NCI-H748 treated with DMSO at 0.1 percent for 48 hours (cell line): ENCODE measurements around the gene COX5B.
A peak's percentile ranks its signal among the peaks of the same experiment; 100 is the strongest.
"Not testable (repeated sequence)": the region's sequence is repeated elsewhere in the genome, so short reads cannot be mapped to it uniquely, and the experiment has no call there.

Experiments used
- DNase-seq: peaks from one replicate; lab custom pipeline; 2025; lab: John Stamatoyannopoulos, UW

Gene COX5B

GRCh38 chr2:97673182-97673914, 27.5 kb downstream of the COX5B start:
- DNase-seq: no peak

DNA sequence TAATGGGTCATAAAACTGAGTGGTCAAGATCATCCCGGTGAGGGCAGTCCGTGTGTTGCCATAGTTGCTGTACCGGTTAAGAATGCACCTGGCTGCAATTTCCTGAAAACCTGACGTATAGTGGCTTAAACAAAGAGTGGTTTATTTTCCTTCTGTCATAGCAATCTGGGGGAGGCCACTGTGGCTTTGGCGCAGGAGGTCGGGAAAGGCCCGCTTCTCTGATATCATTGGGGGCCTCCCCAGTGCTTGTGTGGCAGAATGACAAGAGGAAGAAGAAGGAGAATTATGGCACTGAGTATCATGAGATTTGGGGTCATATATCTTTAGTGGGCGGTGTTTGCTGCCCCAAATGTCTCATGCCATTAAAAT, 28.0 kb downstream of the COX5B start:
- peak; percentile 39 for DNase-seq

- DNase-seq: no peak
Observed at GRCh38 chr2:97675430-97676113, 29.7 kb downstream of the COX5B start.

DNA sequence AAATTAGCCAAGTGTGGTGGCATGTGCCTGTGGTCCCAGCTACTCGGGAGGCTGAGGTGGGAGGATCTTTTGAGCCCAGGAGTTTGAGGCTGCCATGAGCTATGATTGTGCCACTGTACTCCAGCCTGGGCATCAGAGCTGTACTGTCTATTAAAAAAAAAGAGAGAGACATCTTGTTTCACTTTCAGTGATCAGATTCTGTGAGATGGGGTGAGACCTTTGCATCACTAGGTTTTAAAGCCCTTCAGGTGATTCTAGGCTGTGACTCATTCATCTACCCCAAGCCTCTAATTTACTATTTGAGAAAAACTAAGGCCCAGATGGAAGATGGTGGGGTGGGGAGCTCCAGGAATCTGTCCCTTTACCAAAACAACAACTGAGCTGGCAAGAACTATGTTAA, 30.8 kb downstream of the COX5B start:
- no peak for DNase-seq

- DNase-seq: no peak
Observed at GRCh38 chr2:97677480-97677879, 31.6 kb downstream of the COX5B start.

DNA sequence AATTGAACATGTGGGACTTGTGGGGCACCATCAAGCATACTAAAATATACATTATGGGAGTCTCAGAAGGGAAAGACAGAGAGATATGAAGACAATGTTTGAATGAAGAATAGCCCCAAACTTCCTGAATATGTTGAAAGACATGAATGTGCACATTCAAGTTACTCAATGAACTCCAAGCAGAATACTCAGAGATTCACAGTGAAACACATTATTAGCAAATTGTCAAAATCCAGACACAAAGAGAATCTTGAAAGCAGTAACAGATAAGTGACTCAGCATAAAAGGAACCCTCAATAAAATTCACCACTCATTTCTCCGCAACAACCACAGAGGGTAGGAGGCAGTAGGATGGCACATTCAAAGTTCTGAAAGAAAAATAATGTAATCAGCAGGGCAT, 32.4 kb downstream of the COX5B start:
- DNase-seq: no peak

DNA sequence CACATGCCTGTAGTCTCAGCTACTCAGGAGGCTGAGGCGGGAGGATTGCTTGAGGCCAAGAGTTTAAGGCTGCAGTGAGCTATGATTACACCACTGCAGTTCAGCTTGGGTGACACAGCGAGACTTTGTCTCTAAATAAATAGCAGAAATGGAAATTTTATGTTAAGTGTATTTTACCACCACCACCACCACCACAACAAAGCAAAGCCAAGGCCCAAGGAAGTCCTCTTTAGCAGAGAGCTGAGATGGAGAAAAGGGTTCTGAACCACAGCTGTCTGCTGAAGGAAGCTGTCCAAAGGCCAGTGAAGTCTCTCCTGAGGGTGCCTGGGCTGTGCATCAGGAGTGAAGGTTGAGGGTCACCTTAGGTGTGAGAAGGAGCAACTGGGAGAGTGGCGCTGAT, 41.4 kb downstream of the COX5B start:
- DNase-seq: not testable (repeated sequence)

DNA sequence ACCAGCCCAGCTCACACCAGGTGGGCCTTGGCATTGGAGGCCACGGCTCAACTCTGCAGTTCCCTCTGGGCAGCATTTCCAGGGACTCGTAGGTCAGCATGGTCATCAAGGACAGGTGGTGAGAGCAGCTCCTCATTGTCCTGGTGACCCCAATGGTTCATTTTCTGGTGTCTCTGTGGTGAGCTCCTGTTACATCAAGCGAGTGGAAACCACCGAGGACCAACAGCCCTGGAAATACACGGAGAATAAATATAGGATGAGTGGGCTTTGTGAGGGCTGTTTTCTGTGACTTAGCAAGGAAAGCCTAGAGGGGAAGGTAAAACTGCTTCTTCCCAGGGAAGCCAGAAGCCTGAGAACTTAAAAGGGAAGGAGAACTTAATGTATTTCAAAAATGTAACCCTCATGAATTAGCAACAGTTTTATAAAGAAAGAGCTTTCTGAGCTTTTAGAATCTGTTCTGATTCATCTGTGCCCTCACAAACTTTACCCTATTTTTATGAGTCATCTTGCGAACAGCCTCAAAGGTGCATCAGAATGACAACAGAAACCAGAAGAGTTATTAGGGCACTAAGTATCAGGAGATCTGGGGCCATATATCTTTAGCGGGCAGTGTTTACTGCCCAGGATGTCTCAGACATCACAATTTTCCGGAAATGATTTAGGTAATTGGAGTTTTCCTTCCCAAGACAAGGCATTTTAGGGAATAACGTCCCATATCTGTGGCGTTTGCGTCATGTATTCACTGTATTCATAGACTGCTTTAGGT, 42.4 kb downstream of the COX5B start:
- DNase-seq: no peak

GRCh38 chr2:97691166-97691565, 45.3 kb downstream of the COX5B start:
- DNase-seq: no peak

- no peak for DNase-seq
Observed at GRCh38 chr2:97693476-97693875, 47.6 kb downstream of the COX5B start.

DNA sequence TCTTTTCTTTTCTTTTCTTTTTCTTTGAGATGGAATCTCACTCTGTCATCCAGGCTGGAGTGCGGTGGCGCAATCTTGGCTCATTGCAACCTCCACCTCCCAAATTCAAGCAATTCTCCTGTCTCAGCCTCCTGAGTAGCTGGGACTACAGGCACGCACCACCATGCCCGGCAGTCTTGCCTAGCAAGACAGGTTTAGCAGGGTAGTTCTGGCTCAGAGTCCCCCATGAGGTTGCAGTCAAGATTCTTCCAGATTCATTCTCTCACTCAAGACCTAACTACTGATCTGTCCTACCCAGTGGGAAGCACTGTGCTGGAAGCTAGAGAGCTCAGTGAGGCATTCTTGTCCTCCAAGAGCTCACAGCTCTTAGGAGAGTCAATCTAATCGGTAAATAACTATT, 49.9 kb downstream of the COX5B start:
- DNase-seq: no peak

- DNase-seq: peak; percentile 67
Observed at GRCh38 chr2:97697252-97698235, 51.7 kb downstream of the COX5B start.
